HG02623 (cell line): ENCODE results near the gene CSF3R.
A peak's percentile ranks its signal among the peaks of the same experiment; 100 is the strongest.

Experiments
- ATAC-seq: cut with Tn5 transposase; IDR thresholded peaks from one replicate; pipeline ENCODE4 v1.9.1; 2021; ENCODE audit warnings: moderate library complexity; ENCODE audit not compliant: unreplicated experiment

CSF3R gene

GRCh38 chr1:36421649-36422048 is 61.1 kb downstream of the CSF3R start:
- no peak for ATAC-seq

GRCh38 chr1:36420836-36421317 is 61.8 kb downstream of the CSF3R start:
- ATAC-seq: peak; percentile 47

- ATAC-seq: no peak
These were observed 62.3 kb downstream of the CSF3R start for GRCh38 chr1:36420409-36420808.

GRCh38 chr1:36419569-36419968 is 63.1 kb downstream of the CSF3R start:
- ATAC-seq: no peak

- no peak for ATAC-seq
These were observed 63.6 kb downstream of the CSF3R start for GRCh38 chr1:36419140-36419539.

DNA sequence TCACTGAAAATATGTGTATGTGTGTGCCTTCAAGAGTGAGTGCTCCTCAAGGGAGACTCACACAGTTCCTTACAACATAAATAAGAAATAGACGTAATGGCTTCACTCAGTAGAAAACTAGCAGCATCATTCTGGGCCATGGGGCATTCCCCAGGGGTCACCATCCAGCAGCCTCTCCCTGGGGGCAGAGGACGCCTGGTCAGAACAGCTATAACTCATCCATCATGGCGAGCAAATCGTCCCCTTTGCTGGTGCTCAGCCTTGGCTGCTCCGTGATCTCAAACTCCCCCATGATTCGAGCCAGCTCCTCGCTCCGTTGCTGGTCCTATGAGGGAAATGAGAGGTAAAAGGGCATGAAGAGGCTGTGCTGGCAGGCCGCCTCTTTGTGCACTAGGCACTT is 64.8 kb downstream of the CSF3R start:
- no peak for ATAC-seq
